Erythroblast (primary cell): Measurements from ENCODE around the gene PFN4.
"Not testable (repeated sequence)": the region's sequence is repeated elsewhere in the genome, so short reads cannot be mapped to it uniquely, and the experiment has no call there.

ENCODE experiments used
- DNase-seq, 2 experiments: peaks; one replicate each; lab custom pipeline; 2025; lab: John Stamatoyannopoulos, UW
- GATA1 ChIP-seq: IDR thresholded peaks from 2 replicates; pipeline ENCODE4 v1.6.1; 2011; ENCODE audit warnings: low read depth, mild to moderate bottlenecking, control low read depth, low read length, moderate library complexity
- POLR2A ChIP-seq: IDR thresholded peaks from 2 replicates; pipeline ENCODE4 v1.6.1; 2011; ENCODE audit warnings: mild to moderate bottlenecking, low read length

The PFN4 gene

DNA sequence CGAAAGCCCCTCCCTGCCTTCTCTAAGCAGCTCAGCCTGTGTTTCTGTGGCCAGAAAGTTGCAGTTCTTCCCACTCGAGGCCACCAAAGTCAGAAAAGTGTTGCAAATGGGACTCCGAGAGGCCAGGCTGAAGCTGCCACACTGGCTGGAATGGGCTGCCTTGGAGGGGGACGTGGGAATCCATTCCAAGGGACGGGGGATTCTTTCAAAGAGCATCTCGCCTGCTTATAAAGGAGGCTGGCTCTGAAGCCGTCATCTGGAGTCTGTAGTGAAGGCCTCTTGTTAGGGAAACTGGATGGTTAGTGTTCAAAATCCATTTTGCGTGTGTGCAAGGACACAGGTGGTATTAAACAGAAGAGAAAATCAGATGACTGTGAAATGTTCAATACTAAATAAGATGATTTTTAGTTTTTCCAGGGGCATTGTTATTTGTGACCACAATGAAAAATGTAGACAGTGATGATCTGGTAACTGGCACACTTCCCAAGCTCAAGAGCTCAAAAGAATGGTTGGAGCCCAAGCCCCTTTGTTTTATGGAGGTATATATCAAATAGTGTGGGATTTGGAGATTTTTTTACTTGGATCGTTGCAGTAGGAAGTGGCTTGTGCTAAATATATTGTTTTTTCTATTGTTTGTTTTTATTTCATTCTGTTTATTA lies 917 bp upstream of the PFN4 start:
- no peak for TF ChIP-seq GATA1
- TF ChIP-seq POLR2A = no peak
- no peak for DNase-seq

DNA sequence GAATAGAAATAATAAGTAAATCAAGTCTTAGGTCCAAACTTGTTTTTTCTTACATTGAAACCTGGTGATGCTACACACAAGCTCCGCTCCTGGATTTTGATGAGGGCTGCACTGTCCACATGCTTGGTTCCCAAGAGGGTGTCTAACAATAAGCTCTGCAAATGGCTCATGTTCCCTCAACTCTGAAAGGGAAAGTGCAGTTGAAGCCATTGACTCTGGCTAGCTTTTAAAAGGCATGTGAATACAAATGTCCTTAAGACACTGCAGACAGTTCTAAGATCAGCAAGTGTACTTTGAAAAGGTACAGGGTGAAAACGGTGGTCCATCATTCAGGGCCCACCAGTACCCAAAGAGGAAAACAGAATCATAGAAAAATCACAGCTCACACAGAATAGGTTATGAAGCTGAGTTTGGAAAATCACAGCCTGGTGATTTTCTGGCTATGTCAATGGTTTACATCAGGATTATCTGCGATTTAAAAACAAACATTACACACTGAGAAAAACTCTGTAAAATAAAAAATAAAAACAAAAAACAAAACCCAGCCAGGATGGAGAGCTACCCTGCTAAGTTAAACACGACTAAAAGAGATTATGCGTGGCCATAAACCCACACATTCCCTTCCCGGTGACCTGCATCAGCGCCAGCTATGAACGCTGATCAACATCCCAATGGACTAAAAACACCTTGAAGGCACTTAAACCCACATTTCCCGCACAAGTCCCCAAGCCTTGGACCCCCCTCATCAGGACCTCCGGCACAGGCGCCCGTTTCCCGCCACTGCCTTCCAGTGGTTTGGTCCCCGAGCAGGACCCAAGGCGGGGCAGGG lies 554 bp downstream of the PFN4 start:
- DNase-seq = no peak
- no peak for TF ChIP-seq POLR2A
- TF ChIP-seq GATA1 = no peak

DNA sequence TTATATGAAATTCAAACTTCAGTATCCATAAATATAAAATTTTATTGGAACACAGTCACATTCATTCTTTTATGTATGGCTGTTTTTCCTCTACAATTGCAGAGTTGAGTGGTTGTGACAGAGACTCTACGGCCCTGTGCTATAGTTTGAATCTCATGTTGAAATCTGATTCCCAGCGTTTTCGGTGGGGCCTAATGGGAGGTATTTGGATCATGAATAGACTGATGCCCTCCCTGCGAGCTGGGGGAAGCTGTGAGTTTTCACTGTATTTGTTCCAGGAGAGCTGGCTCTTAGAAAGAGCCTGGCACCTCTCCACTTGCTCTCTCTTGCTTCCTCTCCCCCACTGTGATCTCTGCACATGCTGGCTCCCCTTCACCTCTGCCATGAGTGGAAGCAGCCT lies 1.7 kb downstream of the PFN4 start:
- no peak for TF ChIP-seq POLR2A
- DNase-seq = no peak

DNA sequence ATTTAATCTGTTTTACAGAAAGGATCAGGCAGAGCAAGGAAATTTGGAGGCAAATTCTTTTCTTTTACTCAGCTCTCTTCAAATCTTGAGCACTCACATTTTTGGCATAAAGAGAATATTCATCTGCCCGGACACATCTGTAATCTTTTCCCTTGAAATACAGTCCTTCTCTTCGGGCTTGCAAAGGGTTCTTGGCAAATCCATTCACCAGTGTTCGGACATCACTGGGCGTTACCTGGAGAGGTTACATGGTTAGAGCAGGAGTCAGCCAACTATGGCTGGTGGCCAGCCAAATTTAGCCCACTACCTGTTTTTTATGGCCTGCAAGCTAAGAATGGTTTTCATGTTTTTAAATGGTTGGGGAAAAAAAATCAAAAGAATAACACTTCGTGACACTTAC lies 2.1 kb downstream of the PFN4 start:
- no peak for DNase-seq
- TF ChIP-seq GATA1 (no peak), POLR2A (no peak)

DNA sequence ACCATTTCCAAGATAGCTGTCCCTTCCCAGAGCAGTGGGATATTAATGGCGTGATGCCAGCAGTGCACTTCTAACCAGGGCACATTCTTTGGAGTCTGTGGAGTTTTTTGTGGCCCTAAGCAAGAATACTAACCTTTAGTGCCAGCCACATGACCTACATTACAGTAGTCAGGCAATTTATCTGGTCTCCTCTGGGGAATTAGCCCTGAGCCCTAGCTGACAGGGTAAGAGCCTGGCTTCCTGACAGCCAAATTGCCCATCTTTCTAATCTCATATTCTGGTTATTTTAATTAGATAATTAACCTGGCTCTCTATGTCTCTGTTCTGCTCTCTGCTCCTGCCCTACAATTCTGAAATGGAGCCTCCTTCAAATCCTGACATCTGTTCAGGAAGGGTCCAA lies 5.2 kb downstream of the PFN4 start:
- DNase-seq = no peak
- TF ChIP-seq GATA1 = no peak
- no peak for TF ChIP-seq POLR2A

DNA sequence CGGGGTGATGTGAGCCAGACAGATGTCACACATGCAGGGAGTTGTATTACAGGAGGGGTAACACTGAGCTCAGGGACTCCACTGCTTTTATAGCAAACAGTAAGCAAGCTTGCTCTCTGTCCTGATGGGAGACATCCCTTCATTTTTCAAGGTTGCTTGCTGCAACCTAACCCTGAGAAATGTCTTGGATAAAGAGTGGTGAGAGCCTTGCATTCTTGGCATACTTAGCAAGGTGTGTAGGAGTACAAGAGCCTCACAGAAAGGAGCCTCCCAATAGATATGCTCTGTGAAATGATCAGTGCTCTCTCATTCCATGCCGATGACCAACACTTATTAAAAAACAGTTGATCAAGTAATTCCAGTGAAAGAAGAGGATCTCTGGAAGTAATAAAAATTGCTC lies 8.1 kb downstream of the PFN4 start:
- TF ChIP-seq GATA1 (no peak), POLR2A (no peak)
- no peak for DNase-seq

DNA sequence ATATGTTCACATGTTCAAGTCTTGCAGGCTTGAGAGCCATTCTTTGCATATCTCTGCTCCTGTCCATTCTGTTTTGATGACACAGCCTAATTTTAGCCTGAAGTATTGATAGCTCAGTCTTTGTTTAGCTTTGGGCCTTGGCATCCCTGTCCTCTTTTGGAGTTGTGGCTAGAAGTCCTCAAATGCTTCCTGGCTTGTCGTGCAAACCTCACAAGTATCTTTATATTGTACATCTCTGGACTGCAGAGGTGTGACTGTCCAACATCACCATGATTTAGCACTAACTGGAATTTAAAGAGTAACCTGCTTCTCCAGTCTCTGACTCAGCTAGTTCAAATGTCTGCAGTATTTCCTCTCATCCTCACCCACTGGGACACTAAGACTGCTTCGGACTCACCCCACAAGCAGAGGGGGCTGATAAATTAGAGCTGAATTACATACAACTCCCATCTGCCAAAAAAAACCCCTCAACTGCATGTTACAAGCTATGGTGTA lies 11.7 kb downstream of the PFN4 start:
- no peak for TF ChIP-seq POLR2A
- DNase-seq = no peak

DNA sequence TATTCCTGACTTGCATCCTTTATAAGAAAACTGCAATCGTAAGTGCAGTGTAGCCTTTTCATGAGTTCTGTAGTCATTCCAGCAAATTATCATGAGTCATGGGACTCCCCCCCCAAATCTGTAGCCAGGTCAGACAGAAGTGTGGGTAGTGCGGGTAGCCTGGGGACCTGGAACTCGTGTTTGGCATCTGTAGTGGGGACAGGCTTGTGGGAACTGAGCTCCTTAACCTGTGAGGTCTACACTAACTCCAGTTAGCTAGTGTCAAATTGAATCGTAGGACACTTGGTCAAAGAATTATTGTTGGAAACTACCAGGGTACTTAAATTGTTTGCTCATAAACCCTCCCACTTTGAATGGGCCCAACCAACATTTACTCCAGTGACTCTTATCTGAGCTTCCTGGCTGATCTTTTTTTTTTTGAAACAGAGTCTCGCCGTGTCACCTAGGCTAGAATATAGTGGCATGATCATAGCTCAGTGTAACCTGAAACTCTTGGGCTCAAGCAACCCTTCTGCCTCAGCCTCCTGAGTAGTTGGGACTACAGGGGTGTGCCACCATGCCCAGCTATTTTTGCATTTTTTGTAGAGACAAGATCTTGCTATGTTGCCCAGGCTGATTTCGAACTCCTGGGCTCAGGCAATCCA lies 12.4 kb downstream of the PFN4 start:
- DNase-seq = no peak
- TF ChIP-seq GATA1 (no peak), POLR2A (no peak)

DNA sequence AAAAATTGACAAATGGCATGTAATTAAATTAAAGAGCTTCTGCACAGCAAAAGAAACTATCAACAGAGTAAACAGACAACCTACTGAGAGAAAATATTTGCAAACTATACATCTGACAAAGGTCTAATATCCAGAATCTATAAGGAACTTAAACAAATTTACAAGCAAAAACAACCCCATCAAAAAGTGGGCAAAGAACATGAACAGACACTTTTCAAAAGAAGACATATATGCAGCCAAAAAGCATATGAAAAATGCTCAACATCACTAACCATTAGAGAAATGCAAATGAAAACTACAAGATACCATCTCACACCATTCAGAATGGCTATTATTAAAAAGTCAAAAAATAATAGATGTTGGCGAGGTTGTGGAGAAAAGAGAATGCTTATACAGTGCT lies 13.7 kb downstream of the PFN4 start:
- DNase-seq = not testable (repeated sequence)

DNA sequence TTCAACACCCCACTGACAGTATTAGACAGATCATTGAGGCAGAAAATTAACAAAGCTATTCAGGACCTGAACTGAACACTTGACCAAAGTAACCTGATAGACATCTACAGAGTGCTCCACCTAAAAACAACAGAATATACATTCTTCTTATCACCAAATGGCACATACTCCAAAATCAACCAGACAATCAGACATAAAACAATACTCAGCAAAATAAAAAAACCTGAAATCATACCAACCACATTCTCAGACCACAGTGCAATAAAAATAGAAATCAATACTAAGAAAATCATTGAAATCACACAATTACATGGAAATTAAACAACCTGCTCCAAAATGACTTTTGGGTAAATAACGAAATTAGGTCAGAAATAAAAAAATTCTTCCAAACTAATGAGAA lies 15.8 kb downstream of the PFN4 start:
- DNase-seq = no peak
- no peak for TF ChIP-seq GATA1
- no peak for TF ChIP-seq POLR2A

DNA sequence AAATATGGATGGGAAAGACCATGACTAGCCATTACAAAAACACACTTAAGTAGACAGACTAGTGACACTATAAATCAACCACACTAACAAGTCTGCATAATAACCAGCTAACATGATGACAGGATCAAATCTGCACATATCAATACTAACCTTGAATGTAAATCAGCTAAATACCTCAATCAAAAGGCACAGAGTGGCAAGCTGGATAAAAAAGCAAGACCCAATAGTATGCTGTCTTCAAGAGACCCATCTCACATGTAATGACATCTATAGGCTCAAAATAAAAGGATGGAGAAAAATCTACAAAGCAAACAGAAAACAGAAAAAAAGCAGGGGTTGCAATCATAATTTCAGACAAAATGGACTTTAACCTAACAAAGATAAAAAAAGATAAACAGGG lies 16.3 kb downstream of the PFN4 start:
- TF ChIP-seq POLR2A = no peak
- no peak for TF ChIP-seq GATA1

DNA sequence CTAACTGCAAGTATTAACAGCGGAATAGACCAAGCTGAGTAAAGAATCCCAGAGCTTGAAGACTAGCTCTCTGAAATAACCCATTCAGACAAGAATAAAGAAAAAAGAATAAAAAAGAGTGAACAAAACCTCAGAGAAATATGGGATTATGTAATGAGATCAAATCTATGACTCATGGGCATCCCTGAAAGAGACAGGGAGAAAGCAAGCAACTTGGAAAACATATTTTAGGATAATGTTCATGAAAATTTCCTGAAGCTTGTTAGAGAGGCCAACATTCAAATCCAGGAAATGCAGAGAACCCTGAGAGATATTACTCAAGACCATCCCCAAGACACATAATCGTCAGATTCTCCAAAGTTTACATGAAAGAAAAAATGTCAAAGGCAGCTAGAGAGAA lies 17.3 kb downstream of the PFN4 start:
- no peak for DNase-seq
- TF ChIP-seq POLR2A (no peak), GATA1 (no peak)

More for the DNA sequence above, 16.3 kb downstream of the PFN4 start:
- no peak for DNase-seq

DNA sequence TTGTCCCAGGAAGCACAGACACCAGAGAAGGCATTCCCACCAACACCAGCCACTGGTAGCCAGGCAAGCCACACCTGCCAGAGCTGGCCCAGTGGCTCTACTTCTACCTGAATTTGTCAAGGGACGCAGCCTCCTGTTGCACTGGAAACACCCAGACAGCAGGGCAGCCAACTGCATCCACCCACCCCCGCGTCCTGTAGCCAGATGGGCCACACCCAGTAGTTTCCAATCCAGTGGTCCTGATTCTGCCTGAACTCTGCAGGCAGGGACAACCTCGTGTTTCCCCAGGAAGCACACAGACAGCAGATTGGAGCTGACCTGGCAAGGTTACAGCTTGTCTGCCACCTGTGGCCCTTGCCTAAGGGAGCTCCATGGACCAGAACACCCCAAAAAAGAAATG lies 18.2 kb downstream of the PFN4 start:
- no peak for DNase-seq
- no peak for TF ChIP-seq GATA1
- TF ChIP-seq POLR2A = no peak

DNA sequence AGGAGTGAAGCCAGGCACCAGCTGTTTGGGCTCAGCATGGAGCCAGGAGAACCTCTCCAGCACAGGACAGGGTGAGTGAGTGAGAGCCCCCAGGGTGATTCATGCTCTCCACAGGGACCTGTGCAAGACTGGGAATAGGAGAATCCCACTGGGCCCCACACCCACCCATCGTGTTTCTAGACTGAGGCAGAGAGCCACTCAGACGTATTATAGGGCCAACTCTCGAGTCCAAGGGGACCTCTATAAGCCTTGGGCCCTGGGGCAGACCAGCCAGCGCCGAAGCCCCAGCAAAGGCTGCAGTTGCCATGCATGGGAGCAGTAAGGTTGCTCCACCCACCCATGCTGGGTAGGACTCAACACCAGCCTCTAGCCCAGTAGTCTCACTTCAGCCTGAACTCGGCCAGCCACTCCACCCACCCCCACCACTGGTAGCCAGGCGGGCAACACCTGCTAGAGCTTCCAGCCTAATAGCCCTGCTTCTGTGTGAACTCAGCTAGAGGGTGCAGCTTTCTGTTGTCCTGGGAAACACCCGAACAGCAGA lies 19.0 kb downstream of the PFN4 start:
- TF ChIP-seq GATA1 (no peak), POLR2A (no peak)
- DNase-seq = no peak
